H1 (cell line): ENCODE measurements around the gene MVP. TPM values are rescaled to one million over a fixed set of nuclear protein-coding genes. Genes with fewer than 3 reads are reported as not detected.
A peak's percentile ranks its signal among the peaks of the same experiment; 100 is the strongest.

Experiments
- CTCF ChIA-PET: fragments of 300-600 bp; sonication (Branson Sonifier 250); formaldehyde crosslinking; loops from one replicate; lab custom pipeline; 2021; ENCODE audit not compliant: partially characterized antibody; lab: Charles Lee
- POLR2A ChIA-PET: fragments of 300-600 bp; sonication (Branson Sonifier 250); formaldehyde crosslinking; loops from one replicate; lab custom pipeline; 2021; ENCODE audit warnings: inconsistent platforms; ENCODE audit not compliant: partially characterized antibody; lab: Charles Lee
- DNase-seq, 2 experiments: peaks; one replicate each; pipeline versions ENCODE4 v3.0.0 to v3.0.0-alpha.2; 2010 to 2022; ENCODE audit warnings: low spot score in 2 of 2, low read depth in 1 of 2, mixed read lengths in 1 of 2
- FAIRE-seq: peaks from 2 replicates; lab custom pipeline; 2011; peaks lifted over from hg19 to GRCh38; lab: Jason Lieb, UNC
- H2AFZ ChIP-seq: 2 replicates; pipeline ENCODE4 v1.8.1; 2012; ENCODE audit warnings: low read length, inconsistent platforms
- H2AK5ac ChIP-seq: 2 replicates; pipeline ENCODE4 v1.6.1; 2013; ENCODE audit warnings: low read depth, low read length
- H2BK120ac ChIP-seq: replicated peaks from 2 replicates; pipeline ENCODE3; 2013; ENCODE audit warnings: low read depth, low read length, inconsistent platforms
- H2BK12ac ChIP-seq: 2 replicates; pipeline ENCODE4 v1.6.1; 2013; ENCODE audit warnings: low read depth, low read length
- H2BK15ac ChIP-seq: 2 replicates; pipeline ENCODE4 v1.6.1; 2013; ENCODE audit warnings: low read length
- H2BK20ac ChIP-seq: 2 replicates; pipeline ENCODE4 v1.6.1; 2013; ENCODE audit warnings: low read length
- H2BK5ac ChIP-seq: 2 replicates; pipeline ENCODE4 v1.6.1; 2013; ENCODE audit warnings: low read depth, low read length
- H3K14ac ChIP-seq: 2 replicates; pipeline ENCODE4 v1.6.1; 2013; ENCODE audit warnings: inconsistent platforms; ENCODE audit not compliant: insufficient read length
- H3K18ac ChIP-seq: 2 replicates; pipeline ENCODE4 v1.6.1; 2013; ENCODE audit warnings: low read length; ENCODE audit errors: extremely low read depth
- H3K23ac ChIP-seq: 2 replicates; pipeline ENCODE4 v1.6.1; 2013; ENCODE audit warnings: inconsistent platforms; ENCODE audit not compliant: insufficient read length
- H3K23me2 ChIP-seq: 2 replicates; pipeline ENCODE4 v1.6.1; 2013; ENCODE audit warnings: low read depth, low read length
- H3K27ac ChIP-seq: 2 replicates; pipeline ENCODE4 v1.6.1; 2011; ENCODE audit warnings: low read depth, low read length, inconsistent platforms
- H3K27me3 ChIP-seq, 4 experiments: replicated peaks in 1 of 4; 1 replicate in 1 of 4; 2 replicates in 3 of 4; pipeline versions ENCODE4 v1.6.1 to v1.8.1; 2011 to 2013; ENCODE audit warnings: low read length in 3 of 4, mild to moderate bottlenecking in 3 of 4, inconsistent platforms in 2 of 4, mixed read lengths in 2 of 4, moderate library complexity in 1 of 4; ENCODE audit not compliant: control insufficient read depth in 3 of 4, insufficient read depth in 3 of 4; ENCODE audit errors: extremely low read depth in 1 of 4
- H3K36me3 ChIP-seq, 4 experiments: 2 replicates each; pipeline versions ENCODE4 v1.6.1 to v1.8.1; 2011 to 2013; ENCODE audit warnings: mild to moderate bottlenecking in 4 of 4, low read length in 3 of 4, moderate library complexity in 2 of 4, control low read depth in 1 of 4, inconsistent platforms in 1 of 4; ENCODE audit not compliant: insufficient read depth in 4 of 4, control insufficient read depth in 2 of 4
- H3K4ac ChIP-seq: replicated peaks from 2 replicates; pipeline ENCODE3; 2013; ENCODE audit warnings: low read length, low read depth, mixed read lengths, inconsistent platforms; ENCODE audit not compliant: insufficient read length
- H3K4me1 ChIP-seq, 4 experiments: replicated peaks in 1 of 4; 1 replicate in 1 of 4; 2 replicates in 3 of 4; pipeline versions ENCODE4 v1.6.1 to v1.8.1; 2011 to 2013; ENCODE audit warnings: low read length in 3 of 4, inconsistent platforms in 2 of 4, mixed read lengths in 1 of 4; ENCODE audit not compliant: insufficient read depth in 4 of 4, control insufficient read depth in 3 of 4
- H3K4me2 ChIP-seq, 2 experiments: 2 replicates each; pipeline versions ENCODE4 v1.6.1 to v1.8.1; 2011 to 2013; ENCODE audit warnings: low read depth in 2 of 2, low read length in 2 of 2, control low read depth in 1 of 2, inconsistent platforms in 1 of 2, mild to moderate bottlenecking in 1 of 2; ENCODE audit not compliant: insufficient read depth in 1 of 2
- H3K4me3 ChIP-seq, 4 experiments: fragments of 200-600, 300-600 bp in 1 of 4; sonication (generic), shearing (Covaris generic), sonication (Bioruptor Twin) in 1 of 4; 2 replicates each; pipeline versions ENCODE4 v1.5.1 to v1.8.1; 2011 to 2016; ENCODE audit warnings: low read length in 4 of 4, low read depth in 3 of 4, control low read depth in 2 of 4, inconsistent platforms in 2 of 4, mild to moderate bottlenecking in 2 of 4, mixed read lengths in 1 of 4, moderate library complexity in 1 of 4; ENCODE audit not compliant: insufficient read depth in 2 of 4; ENCODE audit errors: extremely low read depth in 1 of 4
- H3K56ac ChIP-seq: replicated peaks from 2 replicates; pipeline ENCODE3; 2013; ENCODE audit warnings: low read depth, mild to moderate bottlenecking, mixed read lengths, low read length, inconsistent platforms; ENCODE audit not compliant: insufficient read length
- H3K79me1 ChIP-seq: 2 replicates; pipeline ENCODE4 v1.6.1; 2013; ENCODE audit warnings: low read depth, low read length, control low read depth
- H3K79me2 ChIP-seq, 2 experiments: 2 replicates each; pipeline versions ENCODE4 v1.6.1 to v1.8.1; 2012 to 2013; ENCODE audit warnings: low read length in 2 of 2, mild to moderate bottlenecking in 2 of 2, inconsistent platforms in 1 of 2; ENCODE audit not compliant: insufficient read depth in 2 of 2, control insufficient read depth in 1 of 2
- H3K9ac ChIP-seq, 4 experiments: replicated peaks in 1 of 4; 1 replicate in 1 of 4; 2 replicates in 3 of 4; pipeline versions ENCODE4 v1.6.1 to v1.8.1; 2011 to 2013; ENCODE audit warnings: low read depth in 3 of 4, low read length in 3 of 4, control low read depth in 2 of 4, mild to moderate bottlenecking in 2 of 4, moderate library complexity in 2 of 4, inconsistent platforms in 1 of 4; ENCODE audit errors: extremely low read depth in 1 of 4
- H3K9me3 ChIP-seq, 2 experiments: 2 replicates each; pipeline versions ENCODE4 v1.6.1 to v1.8.1; 2012 to 2013; ENCODE audit warnings: mild to moderate bottlenecking in 2 of 2, moderate library complexity in 2 of 2, control low read depth in 1 of 2, inconsistent platforms in 1 of 2, low read depth in 1 of 2, low read length in 1 of 2, mixed read lengths in 1 of 2; ENCODE audit not compliant: insufficient read depth in 2 of 2
- H4K20me1 ChIP-seq, 2 experiments: replicated peaks in 1 of 2; 2 replicates each; pipeline versions ENCODE3 to v1.8.1; 2011 to 2013; ENCODE audit warnings: inconsistent platforms in 2 of 2, low read length in 2 of 2, mild to moderate bottlenecking in 1 of 2; ENCODE audit not compliant: insufficient read depth in 2 of 2, control insufficient read depth in 1 of 2
- H4K5ac ChIP-seq: 2 replicates; pipeline ENCODE4 v1.6.1; 2013; ENCODE audit warnings: low read length, low read depth, mixed read lengths, inconsistent platforms; ENCODE audit not compliant: insufficient read length
- H4K8ac ChIP-seq: 2 replicates; pipeline ENCODE4 v1.8.0; 2013; ENCODE audit warnings: mild to moderate bottlenecking, moderate library complexity, low read length, inconsistent platforms; ENCODE audit not compliant: insufficient read depth; ENCODE audit errors: extremely low read depth
- H4K91ac ChIP-seq: replicated peaks from 2 replicates; pipeline ENCODE3; 2013; ENCODE audit warnings: low read length, mixed read lengths, inconsistent platforms; ENCODE audit not compliant: insufficient read length
- CEBPB ChIP-seq: IDR thresholded peaks from 2 replicates; pipeline ENCODE4 v1.6.1; 2012; ENCODE audit warnings: low read depth, low read length
- POLR2A ChIP-seq, 2 experiments: IDR thresholded peaks; 1 replicate in 1 of 2; 2 replicates in 1 of 2; pipeline ENCODE4 v1.6.1; 2011; ENCODE audit warnings: low read depth in 2 of 2, low read length in 2 of 2, mild to moderate bottlenecking in 2 of 2; ENCODE audit errors: control extremely low read depth in 1 of 2
- WGBS, 2 experiments: shearing (Covaris generic) in 1 of 2; methylation state at CpG; one replicate each; pipeline versions ENCODE4 v1.1.6 to v1.1.7; 2013 to 2015; ENCODE audit warnings: low lambda C conversion rate in 2 of 2, mixed read lengths in 2 of 2, inconsistent platforms in 1 of 2, low coverage in 1 of 2, missing lambda C conversion rate in 1 of 2; ENCODE audit not compliant: insufficient replicate concordance in 2 of 2, insufficient coverage in 1 of 2, insufficient read length in 1 of 2; ENCODE audit errors: extremely low coverage in 1 of 2, missing lambda C conversion rate in 1 of 2; 5-methylcytosine and 5-hydroxymethylcytosine counted together
- polyA plus RNA-seq, 7 experiments: library from polyadenylated mRNA; depleted of rRNA in 3 of 7; stranded (reverse) in 5 of 7; unstranded in 2 of 7; fragments of >200 nt in 5 of 7; fragments of 200-250 nt in 2 of 7; gene quantifications; 1 replicate in 5 of 7; 2 replicates in 1 of 7; 4 replicates in 1 of 7; pipeline versions ENCODE4 v1.2.1 to v1.2.3, GENCODE V29; 2011 to 2013; ENCODE audit warnings: missing spikeins in 2 of 7, mixed read lengths in 2 of 7
- total RNA-seq: library from RNA; stranded (reverse); fragmentation: NEBNext Ultra II Directional; extraction: Animal tissue kit (Norgen Biotek cat#: 25700); gene quantifications from 2 replicates; pipeline ENCODE4 v1.2.1, GENCODE V29; 2021

MVP gene
- total and polyA plus RNA-seq, 2 of the 8 experiments (the other 6 are each of a cell fraction or from before 2014, with no cell fraction given), result 1.9 TPM

- H3K4me1 ChIP-seq, result no peaks in the 10 kb centered on the region; a peak in 1 of 7 replicates
- TF ChIP-seq POLR2A (IDR thresholded peaks at IDR 0.05; ENCODE audit: control extremely low read depth in 1 of 2, low read depth in 2 of 2, low read length in 2 of 2) (no peak), CEBPB (no peak)
- H3K14ac ChIP-seq, result no peak overlapping the region
- no peak overlapping the region for H3K23ac ChIP-seq
- H3K4me3 ChIP-seq, result no peak overlapping the region
- H2BK15ac ChIP-seq, result no peak overlapping the region
- no peak overlapping the region for H3K18ac ChIP-seq
- POLR2A ChIA-PET, result interaction anchor here (0.7 to 12.7 kb wide), 5 partner anchors 8 to 150 kb away, joined by 3 to 167 read pairs (median 11); partner anchors contain the start of genes CDIPT, MAZ, MVP and PAGR1
- no peaks in the 10 kb centered on the region for H3K79me2 ChIP-seq
- no peaks in the 10 kb centered on the region for H3K36me3 ChIP-seq
- H4K91ac ChIP-seq, result no peak overlapping the region
- H4K8ac ChIP-seq, result no peak overlapping the region
- H2BK5ac ChIP-seq, result peak overlapping the region; percentile 35; the same call in 1 of the 2 replicates
- H4K20me1 ChIP-seq, result no peaks in the 10 kb centered on the region
- H2AK5ac ChIP-seq, result no peak overlapping the region
- no peak for FAIRE-seq
- no peaks in the 10 kb centered on the region for H3K79me1 ChIP-seq
- no peaks in the 10 kb centered on the region for H3K23me2 ChIP-seq
- H2BK120ac ChIP-seq, result no peak overlapping the region
- no peak overlapping the region for H2AFZ ChIP-seq
- no peaks in the 10 kb centered on the region for H3K27me3 ChIP-seq
- no peaks in the 10 kb centered on the region for H3K9me3 ChIP-seq
- WGBS, 2 experiments, result 91% methylated on average over 3 of the region's 5 CpGs; no CpG with 5 or more reads in 1 of the 2 experiments
- H3K9ac ChIP-seq, result peak overlapping the region in 1 of 4 experiments; percentile 8; a peak in 1 of 7 replicates
- CTCF ChIA-PET, result interaction anchor here (0.6 to 15.0 kb wide), 14 partner anchors 9 to 1714 kb away, joined by 3 to 212 read pairs (median 10); partner anchors contain the start of genes CDIPT, MVP, PAGR1 and TLCD3B
- no peak overlapping the region for H3K56ac ChIP-seq
- no peak overlapping the region for H2BK20ac ChIP-seq
- H4K5ac ChIP-seq, result no peak overlapping the region
- no peak overlapping the region for H3K4ac ChIP-seq
- no peak overlapping the region for H2BK12ac ChIP-seq
- H3K27ac ChIP-seq, result no peak overlapping the region
- no peak for DNase-seq
- H3K4me2 ChIP-seq, result no peak overlapping the region
Observed at GRCh38 chr16:29849505-29849904, 29.2 kb downstream of the MVP start.
